Glomerular endothelial cell (primary cell): ENCODE results near the gene TMEM238L. TPM values are rescaled to one million over a fixed set of nuclear protein-coding genes. Genes with fewer than 3 reads are reported as not detected.

ENCODE experiments used
- DNase-seq: peaks from one replicate; pipeline ENCODE4 v3.0.0-alpha.2; 2011; ENCODE audit warnings: low read depth, low spot score; ENCODE audit errors: extremely low read depth
- total RNA-seq: library from RNA; depleted of rRNA; stranded (reverse); fragments of >200 nt; gene quantifications from 2 replicates; pipeline ENCODE4 v1.2.3, GENCODE V29; 2015

Gene TMEM238L
- total RNA-seq, 1 donor from 2014 or later: not detected

DNA sequence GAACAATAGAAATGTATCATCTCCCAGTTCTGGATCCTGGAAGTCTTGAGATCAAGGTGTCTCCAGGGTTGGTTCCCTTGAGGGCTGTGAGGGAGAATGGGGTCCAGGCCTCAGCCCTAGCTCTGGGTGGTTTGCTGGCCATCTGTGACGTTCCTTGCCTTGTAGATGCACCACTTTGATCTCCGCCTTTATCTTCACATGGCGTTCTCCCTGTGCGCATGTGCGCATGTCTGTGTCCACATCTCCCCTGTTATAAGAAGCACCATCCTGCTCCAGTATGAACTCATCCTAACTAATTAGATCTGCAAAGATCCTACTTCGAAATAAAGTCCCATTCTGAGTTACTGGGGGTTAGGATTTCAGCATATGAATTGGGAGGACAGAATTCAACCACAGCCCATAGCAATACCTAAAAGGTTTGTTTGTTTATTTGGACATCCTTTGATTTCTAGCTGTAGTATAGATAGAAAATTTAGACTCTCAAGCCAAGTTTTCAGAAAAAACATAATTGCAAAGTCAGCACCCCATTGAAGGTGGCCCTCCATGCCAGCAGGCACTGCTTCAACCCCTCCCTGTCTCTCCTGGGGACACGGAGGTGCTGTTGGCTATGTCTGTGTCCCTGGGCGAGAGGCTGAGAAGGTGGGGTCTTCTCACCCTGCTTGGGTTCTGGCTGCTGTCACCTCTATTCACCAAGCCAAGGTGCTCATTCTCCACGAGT is 2.8 kb upstream of the TMEM238L start:
- DNase-seq: no peak

DNA sequence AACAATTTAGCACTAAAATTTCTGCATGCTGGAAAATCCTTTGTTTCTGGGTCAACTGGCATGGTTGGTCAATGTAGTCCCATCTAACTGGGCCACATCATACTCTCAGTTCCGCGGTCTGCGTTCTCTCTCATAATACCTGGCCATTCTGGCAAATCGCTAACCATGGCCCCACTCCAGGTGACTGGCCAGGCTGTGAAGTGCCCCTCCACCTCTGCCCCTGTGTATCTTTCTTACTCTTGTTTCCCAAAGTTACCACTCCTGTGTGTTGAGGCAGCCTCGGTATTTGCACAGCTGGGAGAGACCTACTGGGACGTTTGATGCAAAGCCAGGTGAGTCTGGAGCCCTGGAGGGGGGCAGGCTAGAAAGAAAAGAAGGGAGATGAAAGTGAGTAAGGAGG is 2.0 kb upstream of the TMEM238L start:
- DNase-seq: no peak

DNA sequence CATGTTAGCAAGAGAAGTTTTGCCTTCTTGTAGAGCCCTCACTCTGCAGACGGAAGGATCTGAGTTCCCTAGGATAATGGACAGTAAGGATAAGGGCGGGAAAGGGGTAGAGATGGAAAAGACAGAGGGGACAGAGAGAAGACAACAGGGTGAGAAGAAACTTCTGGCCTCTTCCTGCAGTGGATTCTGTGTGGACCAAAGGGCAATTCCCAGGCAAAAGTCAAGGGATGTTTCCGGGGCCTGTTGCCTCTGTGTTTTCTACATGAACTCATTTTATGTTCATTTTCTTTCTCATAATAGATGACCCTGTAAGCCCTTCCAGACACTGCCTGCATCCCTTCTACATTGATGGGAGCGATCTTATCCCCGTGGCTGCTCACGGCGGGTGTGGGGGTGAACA is 647 bp upstream of the TMEM238L start:
- no peak for DNase-seq

DNA sequence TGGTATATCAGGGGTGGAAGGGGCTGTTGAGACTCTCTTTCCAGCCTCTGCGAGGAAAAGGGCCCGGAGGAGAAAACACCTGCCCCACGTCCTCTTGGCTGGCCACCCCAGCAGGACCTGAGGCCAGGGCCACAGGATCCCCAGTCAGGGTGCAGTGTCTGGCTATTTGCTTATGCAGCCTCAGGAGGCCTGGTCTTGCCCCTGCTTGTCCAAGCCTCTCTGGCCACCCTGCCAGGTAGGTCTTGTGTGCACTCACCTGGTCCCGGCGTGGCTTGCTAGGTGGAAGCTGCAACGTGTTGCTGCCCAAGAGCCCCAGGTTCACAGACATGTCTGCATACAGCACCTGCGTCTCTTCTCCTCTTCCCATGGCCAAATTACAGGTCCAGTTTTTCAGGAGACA is 549 bp downstream of the TMEM238L start:
- no peak for DNase-seq

DNA sequence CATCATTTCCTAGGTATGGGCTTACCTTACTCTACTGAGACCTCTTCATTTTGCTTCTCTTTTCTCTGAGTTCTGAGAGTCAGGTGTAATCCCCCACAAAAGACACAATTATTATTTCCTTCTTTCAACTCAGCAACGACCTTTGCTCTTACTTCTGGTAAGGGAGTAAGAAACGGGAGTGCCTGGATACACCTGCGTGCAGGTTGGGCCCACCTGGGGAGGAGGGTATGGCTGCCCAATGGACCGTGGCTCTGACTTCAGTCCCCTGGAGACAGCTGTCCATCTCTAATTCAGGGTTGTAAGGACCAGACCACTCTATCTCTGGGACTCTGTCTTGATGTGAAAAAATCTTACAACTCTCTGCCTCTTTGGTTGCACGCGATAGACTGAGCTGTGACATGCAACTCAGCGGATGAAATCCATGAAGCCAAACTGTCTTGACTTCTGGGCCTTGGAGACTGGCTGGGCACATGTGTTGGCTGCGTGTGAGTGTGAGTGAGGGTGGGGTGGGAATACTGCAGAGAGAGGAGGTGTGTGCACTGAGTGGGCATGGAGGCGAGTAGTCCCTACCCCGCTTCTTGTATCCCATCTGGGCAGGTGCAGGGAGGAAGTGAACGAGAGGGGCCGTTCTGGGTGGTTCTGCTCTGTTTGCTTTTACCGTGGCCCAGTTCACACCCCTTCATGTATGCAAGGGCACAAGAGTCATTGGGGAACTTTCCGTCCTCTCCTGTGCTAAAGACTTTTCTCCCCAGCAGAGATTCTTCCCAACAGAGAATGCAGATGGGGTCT is 1.2 kb downstream of the TMEM238L start:
- no peak for DNase-seq

DNA sequence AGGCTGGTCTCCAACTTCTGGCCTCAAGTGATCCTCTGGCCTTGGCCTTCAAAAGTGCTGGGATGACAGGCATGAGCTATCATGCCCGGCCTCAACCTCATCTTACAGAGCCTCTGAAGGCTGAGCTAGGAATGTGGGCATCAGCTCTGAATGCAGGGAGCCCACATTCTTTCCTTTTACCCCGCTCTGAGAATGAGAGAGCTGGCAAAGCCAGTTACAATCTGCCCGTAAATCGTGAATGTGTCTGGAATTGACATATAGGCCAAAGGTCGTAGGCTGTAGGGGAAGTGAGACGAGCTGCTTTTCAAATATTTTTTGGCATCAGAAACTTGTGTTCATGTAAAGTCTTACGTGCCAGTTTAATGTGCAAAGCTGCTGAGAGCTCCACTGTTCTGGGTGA is 4.5 kb downstream of the TMEM238L start:
- DNase-seq: no peak

DNA sequence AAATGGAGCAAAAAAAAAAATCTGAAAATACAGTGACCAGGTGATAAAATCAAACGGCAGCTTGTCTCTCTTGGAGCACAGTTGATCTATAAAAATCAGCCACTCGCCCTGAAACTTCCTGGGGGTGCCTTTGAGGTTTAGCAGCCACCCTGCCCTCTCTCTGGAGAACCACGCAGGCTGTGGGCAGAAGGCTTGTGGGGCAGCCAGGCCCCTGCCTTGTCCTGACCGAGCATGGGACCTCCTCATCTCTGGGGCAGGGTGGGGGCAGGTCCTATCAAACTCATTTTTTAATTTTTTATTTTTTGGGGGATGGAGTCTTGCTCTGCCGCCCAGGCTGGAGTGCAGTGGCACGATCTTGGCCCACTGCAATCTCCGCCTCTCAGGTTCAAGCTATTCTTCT is 5.0 kb downstream of the TMEM238L start:
- no peak for DNase-seq

DNA sequence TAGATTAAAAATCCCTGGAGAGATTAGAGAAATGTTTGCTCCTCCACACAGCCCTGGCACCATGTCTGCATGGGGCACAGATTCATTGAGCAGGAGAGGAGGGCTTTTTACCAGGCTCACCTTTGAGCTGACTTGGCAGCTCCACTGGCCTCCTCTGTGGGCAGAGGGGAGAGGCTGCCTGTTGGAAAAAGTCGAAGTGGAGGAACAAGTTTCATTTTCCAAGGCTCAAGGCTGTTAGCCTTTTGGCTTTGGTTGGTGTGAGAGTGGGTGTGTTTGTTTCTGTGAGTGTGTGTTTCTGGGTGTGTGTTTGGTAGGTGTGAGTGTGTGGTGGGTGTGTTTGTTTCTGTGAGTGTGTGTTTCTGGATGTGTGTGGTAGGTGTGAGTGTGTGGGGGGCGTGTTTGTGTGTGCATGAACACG is 5.6 kb downstream of the TMEM238L start:
- DNase-seq: no peak

DNA sequence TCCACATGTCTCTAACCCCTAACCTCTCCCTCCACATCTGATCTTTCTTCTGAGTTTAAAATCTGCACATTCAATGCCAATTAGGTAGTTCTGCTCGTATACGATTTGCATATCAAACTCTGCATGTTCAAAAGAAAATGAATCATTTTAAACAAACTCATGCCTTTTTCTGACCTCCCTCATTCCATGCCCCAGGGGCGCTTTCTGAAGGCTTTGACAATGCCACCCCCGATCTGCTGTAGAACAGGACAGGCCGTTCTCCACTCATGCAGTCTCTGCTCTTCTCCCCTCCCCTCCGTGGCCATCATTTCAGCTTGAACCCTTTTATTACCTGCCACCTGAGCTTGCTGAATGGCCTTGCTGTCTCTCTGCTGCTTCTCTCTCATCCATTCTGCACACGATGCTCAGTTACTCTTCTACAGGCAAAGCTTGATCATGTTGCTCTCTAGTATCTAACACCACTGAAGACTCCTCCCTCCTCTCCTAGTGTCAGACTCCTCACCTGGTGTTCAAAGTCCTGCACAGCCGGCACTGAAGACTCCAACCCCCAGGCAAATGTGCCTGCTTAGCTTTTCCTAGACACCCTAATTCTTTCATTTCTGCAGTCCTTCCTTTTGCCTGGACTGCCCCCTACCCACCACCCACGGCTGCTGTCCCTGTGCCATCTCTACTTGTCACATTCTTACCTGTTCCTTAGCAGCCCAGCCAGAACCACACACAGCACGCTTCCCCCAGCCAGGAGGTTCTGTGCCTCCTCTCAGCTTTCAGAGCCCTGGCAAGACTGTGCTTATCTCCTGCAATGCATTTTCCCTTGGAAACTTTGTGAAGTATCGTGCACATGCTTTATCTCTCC is 6.2 kb downstream of the TMEM238L start:
- DNase-seq: no peak

DNA sequence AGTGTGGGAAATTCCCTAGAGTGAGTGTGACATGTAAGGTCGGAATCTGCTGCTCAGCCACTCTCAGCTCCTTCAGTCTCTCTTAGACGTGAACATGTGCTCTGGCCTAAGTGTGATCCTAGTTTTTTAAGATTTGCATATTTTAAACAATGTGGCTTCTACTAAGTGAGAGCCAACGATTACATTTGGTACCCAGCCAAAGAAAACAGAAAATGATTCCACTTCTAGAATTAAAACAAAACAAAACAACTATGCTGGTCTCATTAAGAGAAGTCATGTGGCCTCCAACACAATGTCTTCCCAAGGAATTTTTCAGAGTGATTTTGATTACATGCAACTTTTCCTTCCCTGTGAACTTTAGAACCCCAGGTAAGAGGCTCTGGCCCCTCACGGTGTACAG is 10.1 kb downstream of the TMEM238L start:
- no peak for DNase-seq

DNA sequence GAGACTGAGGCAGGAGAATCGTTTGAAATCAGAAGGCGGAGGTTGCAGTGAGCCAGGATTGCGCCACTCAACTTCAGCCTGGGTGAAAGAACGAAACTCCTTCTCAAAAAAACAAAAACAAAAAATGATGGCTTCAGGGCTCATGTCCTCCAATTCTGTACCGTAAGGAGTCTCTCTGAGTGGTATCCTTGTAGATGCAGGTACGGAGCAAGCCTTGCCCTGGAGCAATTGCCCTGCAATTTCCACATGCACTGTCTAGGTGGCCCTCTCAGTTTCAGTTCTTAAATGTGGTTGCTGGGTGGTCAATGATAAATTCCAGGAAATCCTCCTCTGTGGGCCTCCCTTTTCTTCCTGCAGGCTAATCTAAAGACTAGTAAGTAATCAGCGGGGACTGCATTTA is 10.6 kb downstream of the TMEM238L start:
- no peak for DNase-seq

DNA sequence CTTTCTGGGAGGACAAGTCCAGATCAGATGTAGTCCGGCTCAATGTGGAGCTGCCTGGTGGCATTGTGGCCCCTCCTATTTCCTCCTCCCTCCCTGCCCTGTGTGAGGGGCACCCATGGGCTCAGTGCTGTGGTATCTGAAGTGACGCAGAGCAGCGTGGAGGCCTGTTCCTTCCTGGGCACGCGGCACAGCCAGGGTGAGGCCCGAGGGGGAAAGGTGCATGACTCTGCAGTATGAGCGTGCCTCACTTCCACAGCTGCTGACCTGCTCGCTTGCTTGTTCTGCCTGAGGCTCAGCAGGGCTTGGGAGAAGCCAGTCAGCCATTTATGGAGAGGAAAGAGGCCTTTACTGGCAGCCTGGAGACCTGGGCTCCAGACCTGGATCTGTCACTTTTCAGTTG is 11.7 kb downstream of the TMEM238L start:
- DNase-seq: no peak

DNA sequence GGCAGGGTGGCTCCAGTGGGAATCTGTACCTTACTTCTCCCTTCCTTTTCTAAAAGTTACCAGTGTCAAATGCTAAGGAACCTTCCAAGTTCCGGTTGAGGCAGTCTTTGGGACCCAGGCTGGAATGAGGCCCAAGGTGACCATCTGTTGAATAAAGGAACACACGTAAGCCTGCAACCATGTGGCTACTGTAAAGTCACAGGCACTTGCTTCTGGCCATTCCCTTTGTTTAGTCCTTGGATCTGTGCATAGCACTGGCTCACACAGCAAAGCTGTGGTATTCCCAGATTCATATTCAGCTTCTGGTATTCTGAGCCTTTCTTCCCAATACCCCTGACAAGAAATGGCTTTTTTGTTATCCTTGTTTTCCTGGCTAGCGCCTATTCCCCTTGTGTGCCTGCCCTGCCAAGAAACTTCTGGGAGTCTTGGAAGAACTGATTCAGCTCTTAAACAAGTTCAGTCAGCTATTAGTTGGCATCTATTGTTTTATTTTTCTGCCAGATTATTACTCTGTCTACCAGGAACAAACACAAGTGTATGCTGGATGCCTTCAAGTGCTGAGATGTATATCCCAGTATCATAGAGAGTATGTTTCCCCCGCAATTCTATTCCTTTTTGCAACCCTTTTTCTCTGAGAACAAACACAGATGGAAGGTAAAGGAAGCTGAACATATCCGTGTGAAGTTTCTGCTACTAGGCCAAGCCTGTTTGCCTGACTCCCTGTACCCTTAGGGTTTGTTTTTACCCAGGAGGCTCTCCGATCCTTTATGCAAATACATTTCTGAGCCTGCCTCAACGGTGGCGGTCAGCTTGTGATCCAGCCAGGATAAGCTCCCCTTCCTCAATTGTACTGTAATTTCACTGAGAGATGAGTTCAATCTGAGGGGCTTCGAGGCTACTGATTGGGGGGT is 13.2 kb downstream of the TMEM238L start:
- DNase-seq: no peak

DNA sequence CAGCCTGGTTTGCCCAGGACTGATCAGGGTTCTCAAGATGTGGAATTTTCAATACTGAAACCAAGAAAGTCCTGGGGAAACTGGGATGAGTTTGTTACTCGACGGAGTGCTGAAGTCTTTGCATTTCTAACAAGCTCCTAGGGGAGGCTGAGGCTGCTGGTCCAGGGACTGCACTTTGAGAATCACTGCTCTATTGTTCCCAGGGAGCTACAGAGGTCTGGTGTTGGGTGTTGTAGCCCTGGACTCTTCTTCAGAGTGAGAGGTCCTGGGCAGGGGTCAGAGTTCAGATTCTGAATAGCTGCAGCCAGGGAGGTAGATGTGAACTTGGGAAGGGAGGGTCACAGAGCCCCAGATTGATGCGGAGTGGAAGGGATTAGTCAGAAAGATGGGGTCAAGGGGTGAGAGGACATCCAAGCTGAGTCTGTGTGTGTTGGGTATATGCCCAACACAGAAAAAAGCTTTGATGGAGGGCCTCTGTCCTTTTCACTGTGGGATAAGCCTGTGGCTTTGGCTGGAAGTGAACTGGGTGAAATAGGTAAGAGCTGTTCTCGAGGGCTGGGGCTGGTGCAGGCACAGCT is 14.1 kb downstream of the TMEM238L start:
- DNase-seq: no peak

DNA sequence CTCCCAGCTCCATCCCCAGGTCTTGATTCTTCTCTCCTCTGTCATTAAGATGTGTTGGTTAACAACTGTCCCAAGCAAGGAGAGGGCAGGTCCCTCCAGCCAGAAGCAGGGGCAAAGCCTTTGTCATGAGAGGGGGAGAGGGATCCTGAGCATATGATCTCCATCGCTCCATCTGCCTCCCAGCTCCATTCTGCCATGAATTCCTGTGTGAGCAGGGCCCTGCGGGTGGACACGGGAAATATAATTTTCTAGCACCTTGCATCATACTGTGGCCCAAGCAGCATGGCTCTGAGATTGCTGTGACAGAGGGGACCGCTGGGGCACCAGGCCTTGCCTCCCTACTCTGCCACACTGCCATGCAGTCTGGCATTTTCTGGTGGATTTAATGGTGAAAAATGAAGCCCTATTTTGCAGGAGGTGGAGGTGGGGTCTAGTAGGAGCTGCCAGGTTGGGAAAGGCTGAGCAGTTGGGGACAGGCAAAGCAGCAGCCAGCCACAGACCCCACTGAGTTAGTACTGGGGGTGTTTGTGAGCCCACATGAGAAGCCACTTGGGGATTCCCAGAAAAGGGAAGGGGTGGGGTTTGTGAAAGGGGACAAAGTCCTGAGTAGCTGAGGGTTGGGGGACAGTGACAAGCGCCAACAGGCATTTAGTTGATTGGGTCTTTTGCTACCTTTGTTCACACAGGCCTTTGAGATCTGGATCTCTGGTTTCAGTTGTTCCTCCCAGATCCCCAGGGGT is 16.4 kb downstream of the TMEM238L start:
- no peak for DNase-seq

DNA sequence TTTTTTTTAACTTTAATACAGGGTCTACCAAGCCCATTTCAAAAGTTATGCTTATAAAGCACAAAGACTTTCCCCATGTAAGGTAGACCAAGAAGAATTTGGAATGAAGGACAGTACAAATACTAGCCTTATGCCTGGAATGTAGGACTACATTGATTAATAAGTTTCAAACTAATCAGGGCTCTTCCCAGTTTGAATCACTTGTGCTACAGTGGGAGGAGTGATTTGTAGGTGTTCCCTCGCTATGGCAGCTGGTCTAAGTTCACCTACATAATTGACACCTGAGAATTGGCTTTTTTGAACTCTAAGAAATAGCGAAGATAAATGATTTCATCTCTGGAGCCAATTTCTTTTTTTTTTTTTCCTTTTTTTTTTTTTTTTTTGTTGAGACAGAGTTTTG is 18.6 kb downstream of the TMEM238L start:
- DNase-seq: no peak

DNA sequence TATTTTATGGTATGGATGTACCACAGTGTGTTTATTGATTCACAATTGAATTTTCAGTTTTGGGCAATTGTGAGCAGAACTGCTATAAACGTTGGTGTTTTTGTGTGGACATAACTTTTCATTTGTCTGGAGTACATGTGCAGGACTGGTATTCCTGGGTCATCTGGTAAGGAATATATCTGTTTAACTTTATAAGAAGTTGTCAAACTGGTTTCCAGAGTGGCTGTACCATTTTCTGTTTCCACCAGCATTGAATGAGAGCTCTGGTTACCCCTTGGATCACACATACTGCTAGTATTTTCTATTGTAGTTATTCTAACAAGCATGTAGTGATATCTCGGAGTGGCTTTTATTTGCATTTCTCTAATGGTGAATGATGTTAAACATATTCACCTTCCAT is 24.3 kb downstream of the TMEM238L start:
- DNase-seq: no peak

DNA sequence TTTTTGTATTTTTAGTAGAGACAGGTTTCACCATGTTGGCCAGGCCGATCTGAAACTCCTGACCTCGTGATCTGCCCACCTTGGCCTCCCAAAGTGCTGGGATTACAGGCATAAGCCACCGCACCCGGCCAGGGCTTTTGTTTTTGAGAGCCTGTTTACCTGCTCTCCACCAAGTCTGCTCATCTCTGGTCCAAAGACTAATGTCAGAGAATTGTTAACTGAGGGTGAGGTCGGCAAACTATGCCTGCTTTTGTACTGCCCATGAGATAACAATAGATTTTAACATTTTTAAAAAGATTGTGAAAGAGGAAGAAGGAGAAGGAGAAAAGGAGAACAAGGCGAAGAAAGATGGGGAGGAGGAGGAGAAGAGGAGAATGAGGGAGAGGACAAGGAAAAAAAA is 26.0 kb downstream of the TMEM238L start:
- DNase-seq: no peak

DNA sequence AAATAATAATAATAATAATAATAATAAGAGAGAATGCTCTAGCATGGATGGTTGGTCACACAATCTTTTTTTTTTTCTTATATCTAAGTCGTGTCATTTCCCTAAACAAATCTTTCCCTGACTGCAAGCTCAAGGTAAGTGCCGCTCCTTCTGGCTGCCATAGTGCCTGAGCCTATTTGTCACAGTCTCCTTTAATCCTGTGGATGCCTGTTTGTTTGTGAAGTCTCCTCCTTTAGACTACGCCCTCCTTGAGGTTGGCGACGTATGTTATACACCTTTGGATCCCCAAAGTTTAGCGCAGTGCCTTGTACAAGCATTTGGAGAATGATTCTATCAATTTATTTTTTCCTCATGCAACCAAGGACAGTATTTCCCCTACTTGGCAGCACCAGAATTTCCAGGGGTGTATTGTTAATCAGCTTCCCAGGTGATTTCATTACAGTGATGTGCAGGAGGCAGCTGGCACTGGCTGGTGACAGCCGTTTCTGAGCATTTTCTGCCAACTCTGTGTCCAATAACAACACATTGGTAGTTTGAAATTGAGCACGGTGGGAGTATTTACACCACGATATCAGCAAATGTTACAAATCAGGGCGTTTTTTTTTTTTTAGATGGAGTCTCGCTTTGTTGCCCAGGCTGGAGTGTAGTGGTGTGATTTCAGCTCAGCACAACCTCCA is 26.6 kb downstream of the TMEM238L start:
- DNase-seq: no peak
